Measurements from ENCODE around the gene ZNF385C.

The ZNF385C gene

GRCh38 chr17:42094375-42095069 is 3.8 kb downstream of the ZNF385C start:
- no peak overlapping the region for H3K4me3 ChIP-seq (replicated peaks in 1 of 2; ENCODE audit: low read depth in 2 of 2, low read length in 2 of 2)
- no peak for DNase-seq (ENCODE audit: low read depth in 2 of 2)
- no peak for TF ChIP-seq CTCF (IDR thresholded peaks at IDR 0.05; ENCODE audit: low read depth, low read length)

GRCh38 chr17:42092939-42093338 is 5.3 kb downstream of the ZNF385C start:
- H3K4me3 ChIP-seq (replicated peaks in 1 of 2; ENCODE audit: low read depth in 2 of 2, low read length in 2 of 2): no peak overlapping the region
- no peak for DNase-seq (ENCODE audit: low read depth in 2 of 2)
- no peak for TF ChIP-seq CTCF (IDR thresholded peaks at IDR 0.05; ENCODE audit: low read depth, low read length)

GRCh38 chr17:42090964-42091790 is 7.1 kb downstream of the ZNF385C start:
- no peak overlapping the region for H3K4me3 ChIP-seq (replicated peaks in 1 of 2; ENCODE audit: low read depth in 2 of 2, low read length in 2 of 2)
- no peak for DNase-seq (ENCODE audit: low read depth in 2 of 2)
- no peak for TF ChIP-seq CTCF (IDR thresholded peaks at IDR 0.05; ENCODE audit: low read depth, low read length)

GRCh38 chr17:42088736-42089135 is 9.5 kb downstream of the ZNF385C start:
- no peak for TF ChIP-seq CTCF (IDR thresholded peaks at IDR 0.05; ENCODE audit: low read depth, low read length)
- no peak overlapping the region for H3K4me3 ChIP-seq (replicated peaks in 1 of 2; ENCODE audit: low read depth in 2 of 2, low read length in 2 of 2)
- DNase-seq (ENCODE audit: low read depth in 2 of 2): no peak

- no peak overlapping the region for H3K4me3 ChIP-seq (replicated peaks in 1 of 2; ENCODE audit: low read depth in 2 of 2, low read length in 2 of 2)
- no peak for TF ChIP-seq CTCF (IDR thresholded peaks at IDR 0.05; ENCODE audit: low read depth, low read length)
- no peak for DNase-seq (ENCODE audit: low read depth in 2 of 2)
Measured at GRCh38 chr17:42087736-42088705, 10.3 kb downstream of the ZNF385C start.

GRCh38 chr17:42087042-42087701 is 11.1 kb downstream of the ZNF385C start:
- TF ChIP-seq CTCF (IDR thresholded peaks at IDR 0.05; ENCODE audit: low read depth, low read length): no peak
- H3K4me3 ChIP-seq (replicated peaks in 1 of 2; ENCODE audit: low read depth in 2 of 2, low read length in 2 of 2): no peak overlapping the region
- DNase-seq (ENCODE audit: low read depth in 2 of 2): no peak

All from cardiac fibroblast (primary cell).